ENCODE data around the gene CDK1.

DNA sequence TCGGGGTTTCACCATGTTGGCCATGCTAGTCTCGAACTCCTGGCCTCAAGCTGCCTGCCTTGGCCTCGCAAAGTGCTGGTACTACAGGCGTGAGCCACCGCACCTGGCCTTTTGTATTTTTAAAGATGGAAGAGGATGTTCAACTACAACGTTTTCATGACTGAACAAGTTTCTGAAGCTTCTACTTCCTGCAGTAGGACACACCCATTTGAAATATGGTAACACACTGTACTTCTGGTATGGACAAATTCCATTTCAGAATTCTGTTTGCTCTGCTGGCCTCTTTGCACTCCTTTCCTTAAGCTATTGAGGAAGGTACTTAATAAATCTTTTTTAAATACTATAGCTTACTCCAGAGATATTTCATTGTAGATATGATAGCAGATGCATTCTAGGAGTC, 10.9 kb upstream of the CDK1 start:
- TF ChIP-seq, protein P1, sequence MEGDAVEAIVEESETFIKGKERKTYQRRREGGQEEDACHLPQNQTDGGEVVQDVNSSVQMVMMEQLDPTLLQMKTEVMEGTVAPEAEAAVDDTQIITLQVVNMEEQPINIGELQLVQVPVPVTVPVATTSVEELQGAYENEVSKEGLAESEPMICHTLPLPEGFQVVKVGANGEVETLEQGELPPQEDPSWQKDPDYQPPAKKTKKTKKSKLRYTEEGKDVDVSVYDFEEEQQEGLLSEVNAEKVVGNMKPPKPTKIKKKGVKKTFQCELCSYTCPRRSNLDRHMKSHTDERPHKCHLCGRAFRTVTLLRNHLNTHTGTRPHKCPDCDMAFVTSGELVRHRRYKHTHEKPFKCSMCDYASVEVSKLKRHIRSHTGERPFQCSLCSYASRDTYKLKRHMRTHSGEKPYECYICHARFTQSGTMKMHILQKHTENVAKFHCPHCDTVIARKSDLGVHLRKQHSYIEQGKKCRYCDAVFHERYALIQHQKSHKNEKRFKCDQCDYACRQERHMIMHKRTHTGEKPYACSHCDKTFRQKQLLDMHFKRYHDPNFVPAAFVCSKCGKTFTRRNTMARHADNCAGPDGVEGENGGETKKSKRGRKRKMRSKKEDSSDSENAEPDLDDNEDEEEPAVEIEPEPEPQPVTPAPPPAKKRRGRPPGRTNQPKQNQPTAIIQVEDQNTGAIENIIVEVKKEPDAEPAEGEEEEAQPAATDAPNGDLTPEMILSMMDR (IDR thresholded peaks at IDR 0.05), result no peak
- TF ChIP-seq POLR2A (IDR thresholded peaks at IDR 0.05) (no peak), EP300 (IDR thresholded peaks at IDR 0.05) (no peak)
